H1 (cell line): ENCODE results near the gene SPDYC. TPM values are rescaled to one million over a fixed set of nuclear protein-coding genes. Genes with fewer than 3 reads are reported as not detected.

Experiments
- CTCF ChIA-PET: fragments of 300-600 bp; sonication (Branson Sonifier 250); formaldehyde crosslinking; loops from one replicate; lab custom pipeline; 2021; ENCODE audit not compliant: partially characterized antibody; lab: Charles Lee
- POLR2A ChIA-PET: fragments of 300-600 bp; sonication (Branson Sonifier 250); formaldehyde crosslinking; loops from one replicate; lab custom pipeline; 2021; ENCODE audit warnings: inconsistent platforms; ENCODE audit not compliant: partially characterized antibody; lab: Charles Lee
- DNase-seq, 2 experiments: peaks; one replicate each; pipeline versions ENCODE4 v3.0.0 to v3.0.0-alpha.2; 2010 to 2022; ENCODE audit warnings: low spot score in 2 of 2, low read depth in 1 of 2, mixed read lengths in 1 of 2
- FAIRE-seq: peaks from 2 replicates; lab custom pipeline; 2011; peaks lifted over from hg19 to GRCh38; lab: Jason Lieb, UNC
- H2AFZ ChIP-seq: 2 replicates; pipeline ENCODE4 v1.8.1; 2012; ENCODE audit warnings: low read length, inconsistent platforms
- H2AK5ac ChIP-seq: 2 replicates; pipeline ENCODE4 v1.6.1; 2013; ENCODE audit warnings: low read depth, low read length
- H2BK120ac ChIP-seq: replicated peaks from 2 replicates; pipeline ENCODE3; 2013; ENCODE audit warnings: low read depth, low read length, inconsistent platforms
- H2BK12ac ChIP-seq: 2 replicates; pipeline ENCODE4 v1.6.1; 2013; ENCODE audit warnings: low read depth, low read length
- H2BK15ac ChIP-seq: 2 replicates; pipeline ENCODE4 v1.6.1; 2013; ENCODE audit warnings: low read length
- H2BK20ac ChIP-seq: 2 replicates; pipeline ENCODE4 v1.6.1; 2013; ENCODE audit warnings: low read length
- H2BK5ac ChIP-seq: 2 replicates; pipeline ENCODE4 v1.6.1; 2013; ENCODE audit warnings: low read depth, low read length
- H3K14ac ChIP-seq: 2 replicates; pipeline ENCODE4 v1.6.1; 2013; ENCODE audit warnings: inconsistent platforms; ENCODE audit not compliant: insufficient read length
- H3K18ac ChIP-seq: 2 replicates; pipeline ENCODE4 v1.6.1; 2013; ENCODE audit warnings: low read length; ENCODE audit errors: extremely low read depth
- H3K23ac ChIP-seq: 2 replicates; pipeline ENCODE4 v1.6.1; 2013; ENCODE audit warnings: inconsistent platforms; ENCODE audit not compliant: insufficient read length
- H3K23me2 ChIP-seq: 2 replicates; pipeline ENCODE4 v1.6.1; 2013; ENCODE audit warnings: low read depth, low read length
- H3K27ac ChIP-seq: 2 replicates; pipeline ENCODE4 v1.6.1; 2011; ENCODE audit warnings: low read depth, low read length, inconsistent platforms
- H3K27me3 ChIP-seq, 4 experiments: replicated peaks in 1 of 4; 1 replicate in 1 of 4; 2 replicates in 3 of 4; pipeline versions ENCODE4 v1.6.1 to v1.8.1; 2011 to 2013; ENCODE audit warnings: low read length in 3 of 4, mild to moderate bottlenecking in 3 of 4, inconsistent platforms in 2 of 4, mixed read lengths in 2 of 4, moderate library complexity in 1 of 4; ENCODE audit not compliant: control insufficient read depth in 3 of 4, insufficient read depth in 3 of 4; ENCODE audit errors: extremely low read depth in 1 of 4
- H3K36me3 ChIP-seq, 4 experiments: 2 replicates each; pipeline versions ENCODE4 v1.6.1 to v1.8.1; 2011 to 2013; ENCODE audit warnings: mild to moderate bottlenecking in 4 of 4, low read length in 3 of 4, moderate library complexity in 2 of 4, control low read depth in 1 of 4, inconsistent platforms in 1 of 4; ENCODE audit not compliant: insufficient read depth in 4 of 4, control insufficient read depth in 2 of 4
- H3K4ac ChIP-seq: replicated peaks from 2 replicates; pipeline ENCODE3; 2013; ENCODE audit warnings: low read length, low read depth, mixed read lengths, inconsistent platforms; ENCODE audit not compliant: insufficient read length
- H3K4me1 ChIP-seq, 4 experiments: replicated peaks in 1 of 4; 1 replicate in 1 of 4; 2 replicates in 3 of 4; pipeline versions ENCODE4 v1.6.1 to v1.8.1; 2011 to 2013; ENCODE audit warnings: low read length in 3 of 4, inconsistent platforms in 2 of 4, mixed read lengths in 1 of 4; ENCODE audit not compliant: insufficient read depth in 4 of 4, control insufficient read depth in 3 of 4
- H3K4me2 ChIP-seq, 2 experiments: 2 replicates each; pipeline versions ENCODE4 v1.6.1 to v1.8.1; 2011 to 2013; ENCODE audit warnings: low read depth in 2 of 2, low read length in 2 of 2, control low read depth in 1 of 2, inconsistent platforms in 1 of 2, mild to moderate bottlenecking in 1 of 2; ENCODE audit not compliant: insufficient read depth in 1 of 2
- H3K4me3 ChIP-seq, 4 experiments: fragments of 200-600, 300-600 bp in 1 of 4; sonication (generic), shearing (Covaris generic), sonication (Bioruptor Twin) in 1 of 4; 2 replicates each; pipeline versions ENCODE4 v1.5.1 to v1.8.1; 2011 to 2016; ENCODE audit warnings: low read length in 4 of 4, low read depth in 3 of 4, control low read depth in 2 of 4, inconsistent platforms in 2 of 4, mild to moderate bottlenecking in 2 of 4, mixed read lengths in 1 of 4, moderate library complexity in 1 of 4; ENCODE audit not compliant: insufficient read depth in 2 of 4; ENCODE audit errors: extremely low read depth in 1 of 4
- H3K56ac ChIP-seq: replicated peaks from 2 replicates; pipeline ENCODE3; 2013; ENCODE audit warnings: low read depth, mild to moderate bottlenecking, mixed read lengths, low read length, inconsistent platforms; ENCODE audit not compliant: insufficient read length
- H3K79me1 ChIP-seq: 2 replicates; pipeline ENCODE4 v1.6.1; 2013; ENCODE audit warnings: low read depth, low read length, control low read depth
- H3K79me2 ChIP-seq, 2 experiments: 2 replicates each; pipeline versions ENCODE4 v1.6.1 to v1.8.1; 2012 to 2013; ENCODE audit warnings: low read length in 2 of 2, mild to moderate bottlenecking in 2 of 2, inconsistent platforms in 1 of 2; ENCODE audit not compliant: insufficient read depth in 2 of 2, control insufficient read depth in 1 of 2
- H3K9ac ChIP-seq, 4 experiments: replicated peaks in 1 of 4; 1 replicate in 1 of 4; 2 replicates in 3 of 4; pipeline versions ENCODE4 v1.6.1 to v1.8.1; 2011 to 2013; ENCODE audit warnings: low read depth in 3 of 4, low read length in 3 of 4, control low read depth in 2 of 4, mild to moderate bottlenecking in 2 of 4, moderate library complexity in 2 of 4, inconsistent platforms in 1 of 4; ENCODE audit errors: extremely low read depth in 1 of 4
- H3K9me3 ChIP-seq, 2 experiments: 2 replicates each; pipeline versions ENCODE4 v1.6.1 to v1.8.1; 2012 to 2013; ENCODE audit warnings: mild to moderate bottlenecking in 2 of 2, moderate library complexity in 2 of 2, control low read depth in 1 of 2, inconsistent platforms in 1 of 2, low read depth in 1 of 2, low read length in 1 of 2, mixed read lengths in 1 of 2; ENCODE audit not compliant: insufficient read depth in 2 of 2
- H4K20me1 ChIP-seq, 2 experiments: replicated peaks in 1 of 2; 2 replicates each; pipeline versions ENCODE3 to v1.8.1; 2011 to 2013; ENCODE audit warnings: inconsistent platforms in 2 of 2, low read length in 2 of 2, mild to moderate bottlenecking in 1 of 2; ENCODE audit not compliant: insufficient read depth in 2 of 2, control insufficient read depth in 1 of 2
- H4K5ac ChIP-seq: 2 replicates; pipeline ENCODE4 v1.6.1; 2013; ENCODE audit warnings: low read length, low read depth, mixed read lengths, inconsistent platforms; ENCODE audit not compliant: insufficient read length
- H4K8ac ChIP-seq: 2 replicates; pipeline ENCODE4 v1.8.0; 2013; ENCODE audit warnings: mild to moderate bottlenecking, moderate library complexity, low read length, inconsistent platforms; ENCODE audit not compliant: insufficient read depth; ENCODE audit errors: extremely low read depth
- H4K91ac ChIP-seq: replicated peaks from 2 replicates; pipeline ENCODE3; 2013; ENCODE audit warnings: low read length, mixed read lengths, inconsistent platforms; ENCODE audit not compliant: insufficient read length
- ASH2L ChIP-seq: fragments of 200-600, 300-600 bp; sonication (generic); IDR thresholded peaks from one replicate; pipeline ENCODE4 v1.7.1; 2017; ENCODE audit warnings: low read length
- BACH1 ChIP-seq: IDR thresholded peaks from 2 replicates; pipeline ENCODE4 v1.6.1; 2012; ENCODE audit warnings: low read length, improper control_type of control experiment
- CHD1 ChIP-seq: IDR thresholded peaks from 2 replicates; pipeline ENCODE4 v1.6.1; 2012; ENCODE audit warnings: low read depth, low read length, improper control_type of control experiment
- SIRT6 ChIP-seq: IDR thresholded peaks from one replicate; pipeline ENCODE4 v1.7.1; 2012; ENCODE audit warnings: low read length, inconsistent platforms
- TAF7 ChIP-seq: optimal IDR thresholded peaks from 2 replicates; pipeline ENCODE3; 2011; ENCODE audit warnings: low read depth, mild to moderate bottlenecking, inconsistent platforms, low read length, moderate library complexity, borderline replicate concordance
- TBP ChIP-seq: IDR thresholded peaks from 2 replicates; pipeline ENCODE4 v1.6.1; 2011; ENCODE audit warnings: low read depth, low read length, improper control_type of control experiment
- ZNF274 ChIP-seq: IDR thresholded peaks from 2 replicates; pipeline ENCODE4 v1.7.0; 2012; ENCODE audit warnings: low read length, borderline replicate concordance; ENCODE audit errors: extremely low read depth
- whole genome bisulfite sequencing, 2 experiments: shearing (Covaris generic) in 1 of 2; methylation state at CpG; one replicate each; pipeline versions ENCODE4 v1.1.6 to v1.1.7; 2013 to 2015; ENCODE audit warnings: low lambda C conversion rate in 2 of 2, mixed read lengths in 2 of 2, inconsistent platforms in 1 of 2, low coverage in 1 of 2, missing lambda C conversion rate in 1 of 2; ENCODE audit not compliant: insufficient replicate concordance in 2 of 2, insufficient coverage in 1 of 2, insufficient read length in 1 of 2; ENCODE audit errors: extremely low coverage in 1 of 2, missing lambda C conversion rate in 1 of 2; 5-methylcytosine and 5-hydroxymethylcytosine counted together
- polyA plus RNA-seq, 7 experiments: library from polyadenylated mRNA; depleted of rRNA in 3 of 7; stranded (reverse) in 5 of 7; unstranded in 2 of 7; fragments of >200 nt in 5 of 7; fragments of 200-250 nt in 2 of 7; gene quantifications; 1 replicate in 5 of 7; 2 replicates in 1 of 7; 4 replicates in 1 of 7; pipeline versions ENCODE4 v1.2.1 to v1.2.3, GENCODE V29; 2011 to 2013; ENCODE audit warnings: missing spikeins in 2 of 7, mixed read lengths in 2 of 7
- total RNA-seq: library from RNA; stranded (reverse); fragmentation: NEBNext Ultra II Directional; extraction: Animal tissue kit (Norgen Biotek cat#: 25700); gene quantifications from 2 replicates; pipeline ENCODE4 v1.2.1, GENCODE V29; 2021
- TF ChIP-seq, protein P1 (sequence below), 3 experiments: IDR thresholded peaks; 1 replicate in 2 of 3; 2 replicates in 1 of 3; pipeline versions ENCODE4 v1.5.1 to v1.6.1; 2011; ENCODE audit warnings: low read length in 3 of 3, mild to moderate bottlenecking in 3 of 3, inconsistent platforms in 2 of 3, low read depth in 1 of 3, moderate library complexity in 1 of 3; ENCODE audit not compliant: insufficient read depth in 1 of 3; ENCODE audit errors: control extremely low read depth in 1 of 3

Gene SPDYC
- total and polyA plus RNA-seq, 2 of the 8 experiments (the other 6 are each of a cell fraction or from before 2014, with no cell fraction given), result 0.15 TPM; not detected in 1

DNA sequence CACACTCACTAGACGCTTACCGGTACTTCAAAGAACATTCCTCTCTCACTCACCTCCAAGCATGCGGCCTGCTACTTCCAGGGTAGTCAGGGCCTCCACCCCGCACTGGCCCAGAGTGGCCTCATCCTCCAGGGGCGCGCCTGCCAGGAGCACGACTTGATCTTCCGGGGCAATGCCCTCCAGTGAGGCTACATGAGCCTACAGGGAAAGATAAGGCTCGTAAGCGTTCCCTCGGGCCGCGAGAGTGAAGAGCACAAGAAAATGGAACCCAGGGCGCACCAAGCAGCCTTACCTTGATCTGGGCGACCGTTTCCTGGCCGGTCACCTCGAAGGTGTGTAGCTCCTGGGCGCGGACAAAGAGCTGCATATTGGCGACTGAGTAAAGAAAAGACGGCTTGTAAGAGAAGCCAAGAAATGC lies 48.6 kb upstream of the SPDYC start:
- Histone ChIP-seq H4K5ac (peak overlapping the region; percentile 34), H3K36me3 (peaks cover 15 to 48% (median 37%) of the 10 kb centered on the region in 4 experiments), H2AFZ (no peak overlapping the region), H2AK5ac (no peak overlapping the region), H2BK12ac (no peak overlapping the region), H3K18ac (peak overlapping the region; percentile 41; the same call in 1 of the 2 replicates), H3K4me2 (peak overlapping the region; percentile 76 to 89), H3K9me3 (no peaks in the 10 kb centered on the region), H2BK120ac (no peak overlapping the region), H2BK15ac (no peak overlapping the region), H3K9ac (peak overlapping the region; percentile 84 to 96 (median 90)), H3K23me2 (peaks cover 8% of the 10 kb centered on the region; the same call in 1 of the 2 replicates), H3K56ac (peak overlapping the region; percentile 48), H3K14ac (no peak overlapping the region), H3K4me1 (peaks cover 0 to 10% (median 5%) of the 10 kb centered on the region in 4 experiments; a peak in 6 of 7 replicates), H2BK5ac (peak overlapping the region; percentile 91), H3K79me1 (peaks cover 9% of the 10 kb centered on the region), H3K4me3 (peak overlapping the region; percentile 80 to 98 (median 93)), H4K20me1 (peaks cover 4% of the 10 kb centered on the region in 2 experiments), H4K8ac (peak overlapping the region; percentile 99), H2BK20ac (no peak overlapping the region), H4K91ac (peak overlapping the region; percentile 10), H3K23ac (no peak overlapping the region), H3K4ac (no peak overlapping the region), H3K79me2 (peaks cover 6 to 38% of the 10 kb centered on the region in 2 experiments), H3K27ac (peak overlapping the region; percentile 87), H3K27me3 (no peaks in the 10 kb centered on the region)
- DNase-seq, result no peak
- no peak for FAIRE-seq
- POLR2A ChIA-PET, result interaction anchor here (0.6 to 17.4 kb wide), 41 partner anchors 10 to 791 kb away, joined by 3 to 305 read pairs (median 4); partner anchors contain the start of genes ARL2, CAPN1, CDC42EP2 and GPHA2
- TF ChIP-seq SIRT6, result no peak
- TF ChIP-seq ZNF274, result no peak
- TF ChIP-seq, protein P1, sequence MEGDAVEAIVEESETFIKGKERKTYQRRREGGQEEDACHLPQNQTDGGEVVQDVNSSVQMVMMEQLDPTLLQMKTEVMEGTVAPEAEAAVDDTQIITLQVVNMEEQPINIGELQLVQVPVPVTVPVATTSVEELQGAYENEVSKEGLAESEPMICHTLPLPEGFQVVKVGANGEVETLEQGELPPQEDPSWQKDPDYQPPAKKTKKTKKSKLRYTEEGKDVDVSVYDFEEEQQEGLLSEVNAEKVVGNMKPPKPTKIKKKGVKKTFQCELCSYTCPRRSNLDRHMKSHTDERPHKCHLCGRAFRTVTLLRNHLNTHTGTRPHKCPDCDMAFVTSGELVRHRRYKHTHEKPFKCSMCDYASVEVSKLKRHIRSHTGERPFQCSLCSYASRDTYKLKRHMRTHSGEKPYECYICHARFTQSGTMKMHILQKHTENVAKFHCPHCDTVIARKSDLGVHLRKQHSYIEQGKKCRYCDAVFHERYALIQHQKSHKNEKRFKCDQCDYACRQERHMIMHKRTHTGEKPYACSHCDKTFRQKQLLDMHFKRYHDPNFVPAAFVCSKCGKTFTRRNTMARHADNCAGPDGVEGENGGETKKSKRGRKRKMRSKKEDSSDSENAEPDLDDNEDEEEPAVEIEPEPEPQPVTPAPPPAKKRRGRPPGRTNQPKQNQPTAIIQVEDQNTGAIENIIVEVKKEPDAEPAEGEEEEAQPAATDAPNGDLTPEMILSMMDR (IDR thresholded peaks at IDR 0.05; ENCODE audit: control extremely low read depth in 1 of 3, insufficient read depth in 1 of 3, low read depth in 1 of 3, low read length in 3 of 3), result no peak
- no peak for TF ChIP-seq BACH1
- TF ChIP-seq TAF7, result no peak
- TF ChIP-seq TBP, result no peak
- no peak for TF ChIP-seq ASH2L
- no peak for TF ChIP-seq CHD1
- CTCF ChIA-PET, result interaction anchor here (0.6 to 3.0 kb wide), 9 partner anchors 8 to 338 kb away, joined by 3 to 14 read pairs (median 7); partner anchors contain the start of genes CAPN1 and TM7SF2
- 8% methylated on average over 22 of the region's 22 CpGs; no CpG with 5 or more reads in 1 of the 2 experiments for WGBS, 2 experiments
